Measurements from ENCODE around the gene PLEKHA6.
A peak's percentile ranks its signal among the peaks of the same experiment; 100 is the strongest.

PLEKHA6 gene

GRCh38 chr1:204382714-204383083, 23.0 kb upstream of the PLEKHA6 start:
- DNase-seq: no peak

- DNase-seq: no peak
Observed at GRCh38 chr1:204380293-204380831, 20.6 kb upstream of the PLEKHA6 start.

- DNase-seq: peak; percentile 45
Observed at GRCh38 chr1:204377800-204378668, 18.3 kb upstream of the PLEKHA6 start.

GRCh38 chr1:204376919-204377799, 17.4 kb upstream of the PLEKHA6 start:
- no peak for DNase-seq

GRCh38 chr1:204376465-204376864, 16.7 kb upstream of the PLEKHA6 start:
- DNase-seq: no peak

- DNase-seq: no peak
Observed at GRCh38 chr1:204373911-204374310, 14.2 kb upstream of the PLEKHA6 start.

- DNase-seq: no peak
Observed at GRCh38 chr1:204370176-204370575, 10.4 kb upstream of the PLEKHA6 start.

- DNase-seq: no peak
Observed at GRCh38 chr1:204368996-204369726, 9.4 kb upstream of the PLEKHA6 start.

GRCh38 chr1:204367956-204368355, 8.2 kb upstream of the PLEKHA6 start:
- no peak for DNase-seq

GRCh38 chr1:204367193-204367858, 7.6 kb upstream of the PLEKHA6 start:
- DNase-seq: no peak

GRCh38 chr1:204366759-204367158, 7.0 kb upstream of the PLEKHA6 start:
- no peak for DNase-seq

- peak; percentile 65 for DNase-seq
Observed at GRCh38 chr1:204363335-204364114, 3.8 kb upstream of the PLEKHA6 start.

- DNase-seq: no peak
Observed at GRCh38 chr1:204362984-204363334, 3.2 kb upstream of the PLEKHA6 start.

- DNase-seq: no peak
Observed at GRCh38 chr1:204361781-204362180, 2.1 kb upstream of the PLEKHA6 start.

GRCh38 chr1:204361341-204361771, 1.6 kb upstream of the PLEKHA6 start:
- DNase-seq: no peak

- no peak for DNase-seq
Observed at GRCh38 chr1:204360314-204360713, 585 bp upstream of the PLEKHA6 start.

- DNase-seq: no peak
Observed at GRCh38 chr1:204359131-204359473, 627 bp downstream of the PLEKHA6 start.

- no peak for DNase-seq
Observed at GRCh38 chr1:204358605-204359004, 1.1 kb downstream of the PLEKHA6 start.

GRCh38 chr1:204357551-204358490, 1.9 kb downstream of the PLEKHA6 start:
- DNase-seq: no peak

GRCh38 chr1:204356997-204357396, 2.7 kb downstream of the PLEKHA6 start:
- no peak for DNase-seq

GRCh38 chr1:204355913-204356312, 3.8 kb downstream of the PLEKHA6 start:
- no peak for DNase-seq

Data from activated CD4-positive, alpha-beta T cell treated with anti-CD3 and anti-CD28 coated beads, Interleukin-2, amount 50 U/mL, for 1 hour (primary cell).